Glutamatergic neuron (in vitro differentiated cells): ENCODE results near the gene TMPRSS2. TPM values are rescaled to one million over a fixed set of nuclear protein-coding genes. Genes with fewer than 3 reads are reported as not detected.

Source experiments
- DNase-seq: peaks from one replicate; pipeline ENCODE4 v3.0.0; 2022
- H3K27ac Mint-ChIP-seq: one replicate; pipeline ENCODE4 v1.8.0; 2020; ENCODE audit warnings: mild to moderate bottlenecking, mixed read lengths, inconsistent platforms; ENCODE audit not compliant: unreplicated experiment
- H3K27me3 Mint-ChIP-seq: one replicate; pipeline ENCODE4 v1.8.0; 2020; ENCODE audit warnings: mild to moderate bottlenecking, moderate library complexity, mixed read lengths, inconsistent platforms; ENCODE audit not compliant: unreplicated experiment
- H3K36me3 Mint-ChIP-seq: one replicate; pipeline ENCODE4 v1.8.0; 2020; ENCODE audit warnings: mild to moderate bottlenecking, mixed read lengths, inconsistent platforms; ENCODE audit not compliant: unreplicated experiment
- H3K4me1 Mint-ChIP-seq: one replicate; pipeline ENCODE4 v1.8.0; 2020; ENCODE audit warnings: mild to moderate bottlenecking, low read depth, mixed read lengths, inconsistent platforms; ENCODE audit not compliant: unreplicated experiment
- H3K4me3 Mint-ChIP-seq: one replicate; pipeline ENCODE4 v1.8.0; 2020; ENCODE audit warnings: mild to moderate bottlenecking, mixed read lengths, inconsistent platforms; ENCODE audit not compliant: unreplicated experiment
- H3K9me3 Mint-ChIP-seq: one replicate; pipeline ENCODE4 v1.8.0; 2020; ENCODE audit warnings: mild to moderate bottlenecking, moderate library complexity, mixed read lengths, inconsistent platforms; ENCODE audit not compliant: unreplicated experiment
- CTCF ChIP-seq: fragments of 200-600 bp; sonication (generic); IDR thresholded peaks from one replicate; pipeline ENCODE4 v1.5.0; 2021; ENCODE audit not compliant: partially characterized antibody, unreplicated experiment
- total RNA-seq: library from RNA; stranded (reverse); fragmentation: NEBNext Ultra II Directional; extraction: Animal tissue kit (Norgen Biotek cat#: 25700); gene quantifications from one replicate; pipeline ENCODE4 v1.2.1, GENCODE V29; 2021; ENCODE audit not compliant: unreplicated experiment

The TMPRSS2 gene
- total RNA-seq, 1 donor from 2014 or later = not detected

DNA sequence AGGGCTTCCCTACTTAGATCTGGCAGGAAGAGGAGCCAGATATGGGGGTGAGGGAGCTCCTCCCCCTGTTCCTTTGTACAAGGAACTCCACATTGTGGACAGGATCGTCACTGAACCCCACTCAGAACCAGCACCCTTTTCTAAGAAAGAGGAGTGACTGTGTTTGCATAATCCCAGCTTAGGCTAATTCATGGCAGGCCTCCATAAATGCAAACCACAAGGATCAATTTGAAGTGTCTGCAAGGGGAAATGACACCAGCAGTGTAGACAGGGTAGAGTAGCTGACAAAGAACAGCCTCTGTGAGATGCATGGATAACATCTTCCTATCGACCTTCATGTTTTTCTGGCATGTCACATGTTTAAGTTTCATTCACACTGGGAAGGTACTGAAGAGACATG lies 70.2 kb downstream of the TMPRSS2 start:
- TF ChIP-seq CTCF = no peak
- H3K27me3 Mint-ChIP-seq = no peaks in the 10 kb centered on the region
- no peaks in the 10 kb centered on the region for H3K4me1 Mint-ChIP-seq
- peaks cover 1% of the 10 kb centered on the region for H3K9me3 Mint-ChIP-seq
- H3K4me3 Mint-ChIP-seq = no peak overlapping the region
- H3K27ac Mint-ChIP-seq = no peak overlapping the region
- DNase-seq = no peak
- H3K36me3 Mint-ChIP-seq = peaks cover 8% of the 10 kb centered on the region

DNA sequence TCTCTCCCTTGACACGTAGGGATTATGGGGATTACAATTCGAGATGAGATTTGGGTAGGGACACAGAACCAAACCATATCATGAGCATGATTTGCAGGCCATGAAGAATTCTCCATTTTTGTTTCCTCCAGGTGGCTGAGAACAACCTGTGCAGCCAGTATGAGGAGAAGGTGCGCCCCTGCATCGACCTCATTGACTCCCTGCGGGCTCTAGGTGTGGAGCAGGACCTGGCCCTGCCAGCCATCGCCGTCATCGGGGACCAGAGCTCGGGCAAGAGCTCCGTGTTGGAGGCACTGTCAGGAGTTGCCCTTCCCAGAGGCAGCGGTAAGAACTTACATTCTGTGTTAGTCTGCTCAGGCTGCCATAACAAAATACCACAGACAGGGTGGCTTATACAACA lies 72.3 kb downstream of the TMPRSS2 start:
- Mint-ChIP-seq H3K36me3 (peaks cover 8% of the 10 kb centered on the region), H3K27me3 (no peaks in the 10 kb centered on the region), H3K4me3 (no peak overlapping the region), H3K27ac (no peak overlapping the region), H3K9me3 (peaks cover 1% of the 10 kb centered on the region), H3K4me1 (peaks cover 2% of the 10 kb centered on the region)
- no peak for DNase-seq
- TF ChIP-seq CTCF = no peak

DNA sequence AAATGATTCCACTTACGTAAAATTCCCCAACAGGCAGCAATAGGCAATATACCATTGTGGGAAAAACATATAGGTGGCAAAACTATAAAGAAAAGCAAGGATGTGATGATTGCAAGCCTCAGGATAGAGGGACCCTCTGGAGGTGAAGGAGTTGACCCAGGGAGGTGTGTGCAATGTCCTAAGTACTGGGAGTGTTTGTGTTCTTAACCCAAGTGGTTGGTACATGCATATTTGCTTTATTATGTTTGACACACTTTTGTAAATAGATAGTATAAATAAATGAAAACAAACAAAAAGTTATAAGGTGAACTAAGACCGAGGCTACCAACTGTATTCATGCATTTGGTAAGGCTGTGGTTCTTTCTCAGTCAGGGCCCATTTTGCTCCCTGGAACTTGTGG lies 74.4 kb downstream of the TMPRSS2 start:
- Mint-ChIP-seq H3K4me3 (no peak overlapping the region), H3K27ac (no peak overlapping the region), H3K36me3 (peaks cover 8% of the 10 kb centered on the region), H3K27me3 (no peaks in the 10 kb centered on the region), H3K4me1 (peaks cover 7% of the 10 kb centered on the region), H3K9me3 (peaks cover 3% of the 10 kb centered on the region)
- TF ChIP-seq CTCF = no peak
- DNase-seq = no peak

DNA sequence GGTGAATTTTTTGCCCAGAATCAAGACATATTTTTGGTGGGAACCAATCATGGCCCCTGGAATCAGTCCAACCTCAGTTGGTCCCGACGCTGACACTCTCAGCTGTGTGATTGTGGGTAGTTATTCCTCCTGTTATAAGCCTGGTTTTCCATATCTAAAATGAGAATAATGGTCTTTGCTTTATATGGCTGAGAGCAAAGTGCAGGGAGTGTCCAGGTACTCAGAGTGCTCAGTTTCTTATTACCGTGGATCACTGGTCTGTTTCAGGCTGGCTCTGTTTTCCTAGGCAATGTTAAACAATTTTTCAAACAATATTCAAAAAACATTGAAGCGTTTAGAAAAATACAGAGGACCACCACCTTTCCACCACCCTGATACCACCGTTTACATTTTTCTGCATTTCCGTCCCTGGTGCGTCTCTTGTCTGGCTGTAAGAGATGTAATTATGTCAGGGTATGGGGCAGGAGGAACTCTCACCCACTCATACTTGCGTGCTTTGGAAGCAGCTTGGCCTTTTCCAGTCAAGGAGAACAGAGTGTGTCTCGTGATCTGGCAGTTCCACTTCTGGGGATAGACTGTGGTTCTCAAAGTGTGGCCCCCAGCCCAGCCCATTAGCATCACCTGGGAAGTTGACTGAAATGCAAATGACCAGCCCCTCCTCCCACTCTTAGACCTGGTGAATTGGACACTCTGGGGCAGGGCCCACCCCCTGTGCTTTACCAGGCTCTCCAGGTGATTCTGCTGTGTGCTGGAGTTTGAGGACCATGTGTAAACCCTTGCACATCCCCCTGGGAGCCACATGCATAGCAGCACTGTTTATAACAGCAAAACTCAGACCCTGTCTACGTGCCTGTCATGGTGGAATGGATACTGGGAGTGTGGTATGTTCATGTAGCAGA lies 75.1 kb downstream of the TMPRSS2 start:
- H3K4me3 Mint-ChIP-seq = no peak overlapping the region
- peaks cover 8% of the 10 kb centered on the region for H3K36me3 Mint-ChIP-seq

More for the DNA sequence above, 75.1 kb downstream of the TMPRSS2 start:
- DNase-seq = no peak
- no peak overlapping the region for H3K27ac Mint-ChIP-seq
- peaks cover 7% of the 10 kb centered on the region for H3K4me1 Mint-ChIP-seq
- TF ChIP-seq CTCF = no peak
- peaks cover 3% of the 10 kb centered on the region for H3K9me3 Mint-ChIP-seq
- peaks cover 2% of the 10 kb centered on the region for H3K27me3 Mint-ChIP-seq
